ENCODE data around the gene PDK4.
"Not testable (repeated sequence)": the region's sequence is repeated elsewhere in the genome, so short reads cannot be mapped to it uniquely, and the experiment has no call there.

The PDK4 gene

DNA sequence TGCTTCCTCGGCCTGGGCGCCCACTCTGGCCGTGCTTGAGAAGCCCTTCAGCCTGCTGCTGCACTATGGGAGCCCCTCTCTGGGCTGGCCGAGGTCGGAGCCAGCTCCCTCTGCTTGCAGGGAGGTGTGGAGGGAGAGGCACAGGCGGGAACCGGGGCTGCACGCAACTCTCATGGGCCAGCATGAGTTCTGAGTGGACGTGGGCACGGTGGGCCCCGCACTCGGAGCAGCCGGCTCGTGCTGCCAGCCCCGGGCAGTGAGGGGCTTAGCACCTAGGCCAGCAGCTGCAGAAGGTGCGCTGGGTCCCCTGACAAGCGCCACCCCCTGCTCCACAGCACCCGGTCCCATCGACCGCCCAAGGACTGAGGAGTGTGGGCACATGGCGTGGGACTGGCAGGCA, 9.0 kb upstream of the PDK4 start:
- intact Hi-C loops (cut with DNase I) = no loop called here
- peak in 3 of 10 donors; percentile 47 to 79 (median 72) for DNase-seq

GRCh38 chr7:95604811-95605210, 8.5 kb upstream of the PDK4 start:
- intact Hi-C loops (cut with DNase I) = not testable (repeated sequence)

DNA sequence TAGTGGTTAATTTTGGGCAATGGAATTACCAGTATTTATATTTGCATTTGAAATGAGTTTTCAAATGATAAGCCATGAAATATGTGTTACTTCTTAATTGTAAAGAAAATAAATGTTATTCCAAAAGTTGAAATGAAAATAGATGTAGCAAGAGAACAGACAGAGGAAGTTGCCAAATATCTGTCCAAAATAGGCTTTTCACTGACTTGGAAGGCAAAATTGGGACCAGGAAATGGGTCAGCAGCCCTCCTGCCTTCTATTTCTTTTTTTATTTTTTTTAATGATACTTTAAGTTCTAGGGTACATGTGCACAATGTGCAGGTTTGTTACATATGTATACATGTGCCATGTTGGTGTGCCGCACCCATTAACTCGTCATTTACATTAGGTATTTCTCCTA, 8.1 kb upstream of the PDK4 start:
- DNase-seq; intact Hi-C loops (cut with DNase I): not testable (repeated sequence)

More at GRCh38 chr7:95604811-95605210, 8.5 kb upstream of the PDK4 start:
- not testable (repeated sequence) for DNase-seq

DNA sequence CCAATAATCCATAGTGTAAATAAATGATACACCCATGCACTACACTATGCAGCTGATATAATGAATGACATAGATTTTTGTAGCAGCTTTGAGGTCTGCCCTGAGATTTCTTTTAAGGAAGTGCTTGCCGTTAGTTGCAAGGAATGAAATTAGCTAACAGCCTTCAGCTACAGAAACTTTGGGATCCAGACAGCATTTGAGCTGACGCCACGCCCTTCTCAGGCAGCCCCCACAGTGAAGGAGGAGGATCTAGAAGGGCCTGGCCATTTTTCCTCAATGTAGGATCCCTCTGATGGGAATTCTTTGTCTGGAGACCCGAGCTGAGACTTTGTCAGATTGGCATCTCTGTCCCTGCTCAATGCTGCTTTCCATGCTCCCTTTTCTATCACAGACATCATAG, 6.1 kb upstream of the PDK4 start:
- intact Hi-C loops (cut with DNase I) = no loop called here
- DNase-seq = no peak

DNA sequence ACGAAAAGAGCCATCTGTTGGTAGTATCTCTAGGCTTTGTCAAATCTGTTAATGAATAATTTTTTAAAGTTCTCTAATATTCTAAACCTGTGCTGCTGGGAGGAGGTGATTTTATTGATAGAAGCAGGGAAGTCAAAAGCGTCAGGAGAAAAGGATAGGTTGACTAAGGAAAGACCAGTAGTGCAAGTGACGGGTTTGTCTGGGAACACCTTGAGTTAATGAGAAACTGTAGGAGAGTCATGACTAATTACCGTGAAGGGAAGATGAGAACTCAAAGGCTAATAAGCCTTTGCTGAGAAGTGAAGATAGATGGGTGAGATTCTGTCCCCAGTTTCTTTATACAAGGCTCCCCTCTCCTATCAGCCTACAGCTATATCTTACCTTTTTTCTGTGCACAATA, 5.0 kb upstream of the PDK4 start:
- intact Hi-C loops (cut with DNase I) = no loop called here
- no peak for DNase-seq

DNA sequence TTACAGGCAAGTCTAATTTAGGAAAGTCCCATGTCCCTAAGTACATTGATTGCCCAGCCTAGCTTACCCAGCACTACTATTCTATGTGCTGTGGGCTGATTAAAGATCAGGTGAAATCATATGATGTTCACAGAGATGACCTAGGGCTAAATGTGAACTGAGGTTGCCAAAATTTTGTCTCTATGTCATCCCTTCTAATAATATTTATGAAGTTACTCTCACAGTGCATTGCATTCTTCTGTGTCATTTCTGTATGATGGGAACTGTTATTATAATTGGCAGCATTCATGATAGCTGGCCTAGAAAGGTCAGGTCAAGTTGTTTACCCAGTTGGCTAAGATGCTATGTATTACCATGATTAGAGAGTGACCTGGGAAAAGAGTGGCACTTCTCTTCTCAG, 2.8 kb upstream of the PDK4 start:
- DNase-seq = no peak
- intact Hi-C loops (cut with DNase I) = loop anchor here (5.0 kb wide), 2 partner anchors 52 to 88 kb away; no protein-coding TSS in a partner anchor

GRCh38 chr7:95598511-95598910, 2.2 kb upstream of the PDK4 start:
- DNase-seq = no peak
- intact Hi-C loops (cut with DNase I) = loop anchor here (5.0 kb wide), 2 partner anchors 51 to 89 kb away; no protein-coding TSS in a partner anchor

- intact Hi-C loops (cut with DNase I) = loop anchor here (5.0 kb wide), 2 partner anchors 48 to 92 kb away; no protein-coding TSS in a partner anchor
These were observed 544 bp downstream of the PDK4 start for GRCh38 chr7:95595746-95596197.

GRCh38 chr7:95594185-95594584, 2.1 kb downstream of the PDK4 start:
- DNase-seq = no peak
- intact Hi-C loops (cut with DNase I) = no loop called here

More at GRCh38 chr7:95595746-95596197, 544 bp downstream of the PDK4 start:
- no peak for DNase-seq

- intact Hi-C loops (cut with DNase I) = no loop called here
- no peak for DNase-seq
These were observed 3.0 kb downstream of the PDK4 start for GRCh38 chr7:95593343-95593742.

DNA sequence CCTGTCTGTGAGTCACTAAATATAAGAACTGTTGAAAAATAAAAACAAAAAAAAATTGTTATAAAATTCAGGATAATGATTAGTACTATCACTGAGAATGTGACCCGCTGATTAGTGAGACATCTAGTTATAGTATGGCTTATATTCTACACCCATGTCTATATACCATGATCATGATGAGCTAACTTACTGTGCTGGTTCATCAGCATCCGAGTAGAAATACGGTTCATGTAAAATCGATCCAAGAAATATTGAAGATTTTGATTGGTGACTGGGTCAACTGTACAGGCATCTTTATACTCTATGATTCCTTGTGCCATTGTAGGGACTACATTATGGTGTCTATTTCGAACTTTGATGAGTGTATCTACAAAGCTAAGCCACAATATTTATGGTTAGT, 3.7 kb downstream of the PDK4 start:
- DNase-seq = no peak
- intact Hi-C loops (cut with DNase I) = no loop called here

GRCh38 chr7:95590387-95591248, 5.7 kb downstream of the PDK4 start:
- intact Hi-C loops (cut with DNase I) = no loop called here
- no peak for DNase-seq

DNA sequence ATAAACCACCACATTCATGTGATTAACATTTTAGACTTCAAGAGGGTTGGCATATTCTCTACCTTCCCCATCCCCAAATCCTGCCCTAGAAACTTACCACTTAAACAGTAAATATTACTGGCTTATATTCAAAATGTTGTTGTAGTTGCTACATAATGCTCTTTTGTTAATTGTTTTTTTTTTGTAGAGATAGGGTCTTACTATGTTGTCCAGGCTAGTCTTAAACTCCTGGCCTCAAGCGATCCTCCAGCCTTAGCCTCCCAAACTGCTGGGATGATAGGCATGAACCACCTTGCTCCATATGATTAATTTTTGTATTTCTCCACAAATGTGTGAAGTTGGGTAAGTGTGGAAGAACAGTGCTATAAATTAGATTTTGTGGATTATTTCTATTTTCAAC, 6.5 kb downstream of the PDK4 start:
- intact Hi-C loops (cut with DNase I) = no loop called here

GRCh38 chr7:95589031-95589430, 7.3 kb downstream of the PDK4 start:
- intact Hi-C loops (cut with DNase I) = no loop called here
- no peak for DNase-seq

More for the DNA sequence above, 6.5 kb downstream of the PDK4 start:
- DNase-seq = no peak

DNA sequence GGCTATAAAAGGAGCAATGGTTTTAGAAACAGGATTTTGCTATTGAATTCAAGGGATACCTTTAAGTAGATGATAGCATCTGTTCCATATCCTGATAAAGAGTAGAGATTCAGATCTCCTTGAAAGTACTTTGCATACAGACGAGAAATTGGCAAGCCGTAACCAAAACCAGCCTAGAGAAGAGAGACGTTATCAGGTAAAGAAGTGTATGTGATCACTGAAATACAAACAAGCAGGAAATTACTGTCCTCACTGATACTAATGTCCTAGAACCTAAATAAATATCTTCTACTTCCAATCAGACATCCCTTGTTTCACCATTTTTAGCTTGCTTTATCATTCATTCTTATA, 9.4 kb downstream of the PDK4 start:
- no peak for DNase-seq
- intact Hi-C loops (cut with DNase I) = no loop called here

GRCh38 chr7:95585426-95585789, 10.9 kb downstream of the PDK4 start:
- no peak for DNase-seq
- intact Hi-C loops (cut with DNase I) = no loop called here

GRCh38 chr7:95584769-95585425, 11.4 kb downstream of the PDK4 start:
- intact Hi-C loops (cut with DNase I) = no loop called here
- DNase-seq = no peak

DNA sequence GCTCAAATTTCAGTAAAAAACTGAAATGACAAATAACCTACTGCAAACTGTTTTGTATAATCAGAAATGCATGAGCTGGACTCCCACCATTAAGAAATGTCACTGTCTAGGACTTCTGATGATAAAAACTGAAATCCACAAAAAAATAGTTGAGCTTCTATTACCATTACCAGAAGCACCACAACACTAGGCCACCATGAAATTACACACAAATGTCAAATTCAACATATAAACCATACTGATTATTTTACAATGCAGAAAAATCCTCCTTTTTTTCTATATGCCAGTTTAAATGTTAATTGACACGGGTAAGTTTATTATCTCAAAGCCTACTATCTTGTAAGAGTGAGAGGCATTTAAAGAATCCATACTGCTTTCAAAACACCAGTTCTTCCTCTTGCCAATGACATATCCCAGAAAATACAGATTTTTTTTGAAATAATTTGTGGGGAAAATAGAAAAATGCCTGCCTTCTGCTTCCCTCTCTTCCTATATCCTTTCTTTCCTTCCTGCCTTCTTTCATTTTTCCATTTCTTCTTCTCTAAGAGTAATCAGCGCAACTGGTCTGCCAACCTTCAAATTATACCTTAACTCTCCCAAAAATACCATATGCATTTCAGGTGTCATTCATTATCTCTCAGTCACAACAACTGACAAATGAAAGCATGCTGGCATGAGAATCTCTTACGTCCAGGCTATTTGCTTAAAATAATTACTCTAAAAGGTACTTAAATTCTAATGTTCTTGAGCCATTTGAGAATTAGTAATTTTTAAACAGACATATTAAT, 12.3 kb downstream of the PDK4 start:
- no peak for DNase-seq
- intact Hi-C loops (cut with DNase I) = no loop called here

DNA sequence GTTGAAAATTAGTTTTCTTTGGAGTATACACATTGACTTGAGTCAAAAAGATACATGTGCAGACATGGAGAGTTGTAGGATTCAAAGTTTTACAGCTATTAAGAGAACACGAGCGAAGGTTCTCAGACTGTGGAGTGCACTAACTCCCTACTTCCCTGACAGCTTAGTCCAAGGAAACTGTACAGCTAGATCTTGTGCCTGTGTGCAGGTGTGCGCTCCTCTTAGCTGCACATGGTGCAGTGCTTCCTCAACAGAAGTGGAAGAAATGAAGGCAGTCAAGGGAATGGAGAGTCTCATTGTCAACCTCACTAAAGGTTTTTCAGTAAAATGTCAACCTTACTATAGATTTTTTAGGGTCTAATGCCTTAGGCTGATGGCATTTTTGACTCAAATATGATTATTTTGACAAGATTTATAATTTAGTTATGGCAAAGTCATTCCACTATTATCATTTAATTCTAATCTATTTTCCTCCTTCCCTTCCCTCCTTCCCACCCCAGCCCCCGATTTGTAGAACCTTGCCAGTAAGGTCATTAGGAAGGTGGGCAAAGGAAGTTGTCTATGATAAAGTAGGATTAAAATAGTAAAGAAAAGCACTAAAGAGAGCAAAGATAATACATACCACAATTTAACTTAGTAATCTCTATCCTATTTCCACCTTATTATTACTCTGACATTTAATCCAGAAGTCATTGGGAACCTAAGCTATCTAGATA, 13.6 kb downstream of the PDK4 start:
- intact Hi-C loops (cut with DNase I) = no loop called here
- DNase-seq = no peak

DNA sequence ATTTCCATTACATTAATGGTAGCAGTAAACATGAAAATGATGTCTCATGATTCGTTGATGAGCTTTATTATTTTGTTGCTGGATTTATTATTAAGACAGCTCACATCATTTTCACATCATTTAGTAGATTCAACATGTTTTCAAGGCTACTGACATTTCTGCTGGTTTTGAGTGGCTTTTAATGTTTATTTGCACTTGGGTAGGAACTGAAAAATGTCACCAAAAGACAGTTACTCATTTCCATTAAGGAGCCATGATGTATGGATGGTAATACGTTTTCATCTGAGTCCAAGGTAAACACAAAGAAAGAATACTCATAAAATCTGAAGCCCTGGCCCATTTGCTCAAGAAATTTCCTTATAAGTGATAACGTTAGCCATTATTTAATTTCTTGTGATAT, 14.8 kb downstream of the PDK4 start:
- intact Hi-C loops (cut with DNase I) = no loop called here
- DNase-seq = no peak
